HepG2 (cell line): ENCODE data around the gene ZNF865. TPM values are rescaled to one million over a fixed set of nuclear protein-coding genes. Genes with fewer than 3 reads are reported as not detected.

ENCODE experiments used
- AHR ChIP-seq: IDR thresholded peaks from 2 replicates; pipeline ENCODE4 v1.6.1; 2018; ENCODE audit warnings: missing genetic modification reagents, missing compliant biosample characterization
- CEBPG ChIP-seq: IDR thresholded peaks from 2 replicates; pipeline ENCODE4 v1.6.1; 2016
- DBP ChIP-seq: sonication (generic); formaldehyde crosslinking; IDR thresholded peaks from 2 replicates; pipeline ENCODE4 v1.4.0; 2020; ENCODE audit warnings: missing genetic modification reagents; ENCODE audit errors: not compliant biosample characterization
- DPF2 ChIP-seq: sonication (generic); formaldehyde crosslinking; IDR thresholded peaks from 2 replicates; pipeline ENCODE4 v1.4.0; 2020; ENCODE audit warnings: mild to moderate bottlenecking, low read depth, missing genetic modification reagents, borderline replicate concordance
- DRAP1 ChIP-seq: IDR thresholded peaks from 2 replicates; pipeline ENCODE4 v1.6.1; 2016; ENCODE audit warnings: missing genetic modification reagents, missing compliant biosample characterization
- FIP1L1 ChIP-seq: fragments of 200-400 bp; formaldehyde crosslinking; IDR thresholded peaks from 2 replicates; pipeline ENCODE4 v1.6.1; 2018; ENCODE audit warnings: low read depth, mild to moderate bottlenecking, low read length, moderate library complexity, borderline replicate concordance; ENCODE audit not compliant: insufficient read depth
- KMT2B ChIP-seq: IDR thresholded peaks from 2 replicates; pipeline ENCODE4 v1.6.1; 2016; ENCODE audit warnings: missing genetic modification reagents, missing compliant biosample characterization
- POLR2AphosphoS2 ChIP-seq: IDR thresholded peaks from 2 replicates; pipeline ENCODE4 v1.6.1; 2011; ENCODE audit warnings: low read depth, low read length, improper control_type of control experiment
- RFX5 ChIP-seq: IDR thresholded peaks from 2 replicates; pipeline ENCODE4 v1.6.1; 2011; ENCODE audit warnings: low read depth, low read length, improper control_type of control experiment
- SNAPC2 ChIP-seq: sonication (generic); formaldehyde crosslinking; IDR thresholded peaks from 2 replicates; pipeline ENCODE4 v1.8.1; 2022; ENCODE audit warnings: mild to moderate bottlenecking, missing genetic modification reagents
- SOX5 ChIP-seq: IDR thresholded peaks from 2 replicates; pipeline ENCODE4 v1.6.1; 2016; ENCODE audit warnings: borderline replicate concordance
- THYN1 ChIP-seq: sonication (generic); formaldehyde crosslinking; IDR thresholded peaks from 2 replicates; pipeline ENCODE4 v1.8.1; 2023; ENCODE audit warnings: low read depth, mild to moderate bottlenecking, moderate library complexity, missing genetic modification reagents, borderline replicate concordance
- ZBTB37 ChIP-seq: sonication (generic); formaldehyde crosslinking; IDR thresholded peaks from 2 replicates; pipeline ENCODE4 v1.4.0; 2020; ENCODE audit warnings: mild to moderate bottlenecking, missing genetic modification reagents
- ZMYM4 ChIP-seq: sonication (generic); formaldehyde crosslinking; IDR thresholded peaks from 2 replicates; pipeline ENCODE4 v1.8.1; 2023; ENCODE audit warnings: mild to moderate bottlenecking, missing genetic modification reagents
- ZNF20 ChIP-seq: sonication (generic); formaldehyde crosslinking; IDR thresholded peaks from 2 replicates; pipeline ENCODE4 v1.4.0; 2020; ENCODE audit warnings: mild to moderate bottlenecking, moderate library complexity, missing genetic modification reagents
- ZNF30 ChIP-seq: sonication (generic); formaldehyde crosslinking; IDR thresholded peaks from 2 replicates; pipeline ENCODE4 v1.5.0; 2020; ENCODE audit warnings: mild to moderate bottlenecking, missing genetic modification reagents
- ZNF616 ChIP-seq: sonication (generic); formaldehyde crosslinking; IDR thresholded peaks from 2 replicates; pipeline ENCODE4 v1.5.0; 2020; ENCODE audit warnings: low read depth, mild to moderate bottlenecking, missing genetic modification reagents
- ZNF777 ChIP-seq: sonication (generic); formaldehyde crosslinking; IDR thresholded peaks from 2 replicates; pipeline ENCODE4 v1.4.0; 2020; ENCODE audit warnings: missing genetic modification reagents
- polyA plus RNA-seq, 8 experiments: library from polyadenylated mRNA; depleted of rRNA in 3 of 8; stranded (reverse) in 7 of 8; unstranded in 1 of 8; fragments of >200 nt; fragmentation: Illumina TruSeq in 4 of 8; extraction: Trizol in 4 of 8; gene quantifications; 2 replicates each; pipeline versions ENCODE4 v1.2.1 to v1.2.3, GENCODE V29; 2011 to 2016; ENCODE audit warnings: low read depth in 4 of 8, missing spikeins in 1 of 8, mixed read lengths in 1 of 8; ENCODE audit not compliant: insufficient read depth in 1 of 8
- total RNA-seq, 5 experiments: library from RNA; depleted of rRNA; stranded (reverse); fragments of >200 nt; fragmentation: Illumina TruSeq; extraction: Trizol; gene quantifications; 2 replicates each; pipeline ENCODE4 v1.2.3, GENCODE V29; 2016; ENCODE audit warnings: low read depth in 1 of 5
- TF ChIP-seq, protein P1 (sequence below): sonication (generic); formaldehyde crosslinking; IDR thresholded peaks from 2 replicates; pipeline ENCODE4 v1.4.0; 2020; ENCODE audit warnings: missing genetic modification reagents

The ZNF865 gene
- total and polyA plus RNA-seq, 2 of the 13 experiments (the other 11 are each of a cell fraction or from before 2014, with no cell fraction given): 0.93 to 1.0 TPM

DNA sequence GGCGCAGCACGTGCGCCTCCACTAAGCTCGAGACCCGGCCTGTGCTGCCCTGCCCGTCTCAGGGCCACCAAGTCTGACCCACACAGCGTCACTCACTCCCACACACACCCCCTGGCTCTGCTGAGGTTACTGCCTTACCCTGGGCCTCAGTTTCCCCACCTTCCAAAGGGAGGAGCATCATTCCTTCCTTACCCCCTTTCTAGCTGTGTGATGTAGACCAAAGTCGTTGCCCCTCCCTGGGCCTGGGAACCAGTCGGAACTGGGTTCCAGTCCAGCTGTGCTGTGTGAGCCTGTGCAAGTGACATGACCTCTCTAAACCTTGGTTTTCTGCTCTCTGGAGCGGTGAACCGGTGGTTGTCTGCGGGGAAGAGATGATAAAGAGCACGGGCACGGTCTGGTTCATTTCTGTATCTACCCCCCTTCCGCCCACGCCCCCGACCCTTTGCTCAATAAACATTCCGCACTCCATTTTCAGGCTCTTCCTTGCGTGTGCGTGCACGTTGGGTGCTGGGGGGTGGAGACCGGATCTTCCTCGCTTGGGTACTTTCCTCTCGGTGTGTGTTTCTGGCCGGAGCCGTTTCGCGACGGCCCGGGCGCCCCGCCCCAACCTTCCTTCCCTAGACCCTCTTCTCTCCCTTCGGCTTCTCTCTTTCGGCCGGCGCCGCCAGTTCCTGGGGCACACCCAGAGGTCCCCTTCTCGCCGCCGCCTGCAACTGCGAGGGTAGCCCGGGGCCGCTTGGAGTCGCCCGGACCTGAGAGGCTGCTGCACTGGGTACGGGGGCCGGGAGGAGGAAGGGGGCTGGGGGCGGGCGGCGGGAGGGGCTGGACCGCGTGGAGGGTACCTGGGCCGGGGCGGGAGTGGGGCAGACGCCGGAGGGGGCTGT, 37.8 kb downstream of the ZNF865 start, which contains the start of gene ZNF581 (continued):
- TF ChIP-seq, protein P1, sequence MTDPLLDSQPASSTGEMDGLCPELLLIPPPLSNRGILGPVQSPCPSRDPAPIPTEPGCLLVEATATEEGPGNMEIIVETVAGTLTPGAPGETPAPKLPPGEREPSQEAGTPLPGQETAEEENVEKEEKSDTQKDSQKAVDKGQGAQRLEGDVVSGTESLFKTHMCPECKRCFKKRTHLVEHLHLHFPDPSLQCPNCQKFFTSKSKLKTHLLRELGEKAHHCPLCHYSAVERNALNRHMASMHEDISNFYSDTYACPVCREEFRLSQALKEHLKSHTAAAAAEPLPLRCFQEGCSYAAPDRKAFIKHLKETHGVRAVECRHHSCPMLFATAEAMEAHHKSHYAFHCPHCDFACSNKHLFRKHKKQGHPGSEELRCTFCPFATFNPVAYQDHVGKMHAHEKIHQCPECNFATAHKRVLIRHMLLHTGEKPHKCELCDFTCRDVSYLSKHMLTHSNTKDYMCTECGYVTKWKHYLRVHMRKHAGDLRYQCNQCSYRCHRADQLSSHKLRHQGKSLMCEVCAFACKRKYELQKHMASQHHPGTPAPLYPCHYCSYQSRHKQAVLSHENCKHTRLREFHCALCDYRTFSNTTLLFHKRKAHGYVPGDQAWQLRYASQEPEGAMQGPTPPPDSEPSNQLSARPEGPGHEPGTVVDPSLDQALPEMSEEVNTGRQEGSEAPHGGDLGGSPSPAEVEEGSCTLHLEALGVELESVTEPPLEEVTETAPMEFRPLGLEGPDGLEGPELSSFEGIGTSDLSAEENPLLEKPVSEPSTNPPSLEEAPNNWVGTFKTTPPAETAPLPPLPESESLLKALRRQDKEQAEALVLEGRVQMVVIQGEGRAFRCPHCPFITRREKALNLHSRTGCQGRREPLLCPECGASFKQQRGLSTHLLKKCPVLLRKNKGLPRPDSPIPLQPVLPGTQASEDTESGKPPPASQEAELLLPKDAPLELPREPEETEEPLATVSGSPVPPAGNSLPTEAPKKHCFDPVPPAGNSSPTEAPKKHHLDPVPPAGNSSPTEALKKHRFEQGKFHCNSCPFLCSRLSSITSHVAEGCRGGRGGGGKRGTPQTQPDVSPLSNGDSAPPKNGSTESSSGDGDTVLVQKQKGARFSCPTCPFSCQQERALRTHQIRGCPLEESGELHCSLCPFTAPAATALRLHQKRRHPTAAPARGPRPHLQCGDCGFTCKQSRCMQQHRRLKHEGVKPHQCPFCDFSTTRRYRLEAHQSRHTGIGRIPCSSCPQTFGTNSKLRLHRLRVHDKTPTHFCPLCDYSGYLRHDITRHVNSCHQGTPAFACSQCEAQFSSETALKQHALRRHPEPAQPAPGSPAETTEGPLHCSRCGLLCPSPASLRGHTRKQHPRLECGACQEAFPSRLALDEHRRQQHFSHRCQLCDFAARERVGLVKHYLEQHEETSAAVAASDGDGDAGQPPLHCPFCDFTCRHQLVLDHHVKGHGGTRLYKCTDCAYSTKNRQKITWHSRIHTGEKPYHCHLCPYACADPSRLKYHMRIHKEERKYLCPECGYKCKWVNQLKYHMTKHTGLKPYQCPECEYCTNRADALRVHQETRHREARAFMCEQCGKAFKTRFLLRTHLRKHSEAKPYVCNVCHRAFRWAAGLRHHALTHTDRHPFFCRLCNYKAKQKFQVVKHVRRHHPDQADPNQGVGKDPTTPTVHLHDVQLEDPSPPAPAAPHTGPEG (CRISPR knock-in tag): no peak
- TF ChIP-seq KMT2B (CRISPR knock-in tag) (peak; percentile 79), ZBTB37 (CRISPR knock-in tag) (no peak), RFX5 (0 out of 2 replicates have a peak, but pooled peaks have one; percentile 14), THYN1 (CRISPR knock-in tag) (no peak), ZNF30 (CRISPR knock-in tag) (no peak), SNAPC2 (CRISPR knock-in tag) (no peak), DPF2 (CRISPR knock-in tag) (no peak), POLR2AphosphoS2 (no peak; the same call in 1 of the 2 replicates), FIP1L1 (no peak), ZMYM4 (peak; percentile 51; the same call in 1 of the 2 replicates), CEBPG (CRISPR knock-in tag) (no peak), ZNF777 (peak; percentile 26; the same call in 1 of the 2 replicates), ZNF20 (no peak), DRAP1 (CRISPR knock-in tag) (no peak), SOX5 (CRISPR knock-in tag) (no peak; the same call in 1 of the 2 replicates), AHR (CRISPR knock-in tag) (peak; percentile 82; the same call in 1 of the 2 replicates), ZNF616 (CRISPR knock-in tag) (no peak), DBP (CRISPR knock-in tag) (no peak)
